Activated CD4-positive, alpha-beta T cell treated with anti-CD3 and anti-CD28 coated beads for 48 hours (primary cell): ENCODE measurements around the gene PPP4C.
"Not testable (repeated sequence)": the region's sequence is repeated elsewhere in the genome, so short reads cannot be mapped to it uniquely, and the experiment has no call there.

Experiments used
- DNase-seq: peaks from one replicate; pipeline ENCODE4 v3.0.0-alpha.2; 2020

The PPP4C gene

DNA sequence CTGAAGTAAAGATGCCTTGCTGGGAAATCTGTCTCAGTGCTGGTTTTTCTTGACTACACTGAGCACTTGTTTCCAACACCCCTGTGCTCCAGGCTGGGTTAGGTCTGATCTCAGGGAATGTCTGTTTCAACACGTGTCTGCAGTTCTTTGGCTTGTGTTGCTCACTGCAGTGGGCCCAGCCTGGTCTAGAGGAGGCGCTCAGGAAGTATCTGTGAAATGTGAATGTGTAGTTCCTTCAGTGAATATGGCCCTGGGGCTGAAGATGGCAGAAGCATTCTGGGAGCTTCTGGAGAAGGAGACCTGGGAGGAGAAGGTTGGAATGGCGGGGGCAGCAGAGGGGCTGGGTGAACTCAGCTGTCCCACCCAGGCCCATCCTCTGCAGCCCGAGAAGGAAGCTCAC lies 28.3 kb downstream of the PPP4C start:
- no peak for DNase-seq

DNA sequence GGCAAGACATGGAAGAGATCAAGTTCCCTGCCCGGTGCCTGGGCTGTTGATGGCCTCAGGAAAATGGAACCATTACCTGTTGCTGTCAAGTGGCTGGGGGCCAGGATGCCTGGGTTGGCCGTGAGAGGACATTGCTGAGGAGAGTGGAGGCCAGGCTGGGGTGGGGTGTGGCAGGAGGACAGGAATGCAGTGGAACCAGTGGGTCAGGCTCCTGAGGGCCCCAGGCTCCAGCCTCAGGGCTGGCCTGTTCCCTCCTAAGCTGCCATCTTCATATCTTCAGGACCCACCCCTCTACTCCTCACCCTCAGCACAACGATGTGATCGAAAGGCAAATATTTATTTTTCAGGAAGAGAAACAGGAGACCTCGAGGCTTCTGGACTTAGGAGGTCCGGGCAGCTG lies 28.7 kb downstream of the PPP4C start:
- no peak for DNase-seq

DNA sequence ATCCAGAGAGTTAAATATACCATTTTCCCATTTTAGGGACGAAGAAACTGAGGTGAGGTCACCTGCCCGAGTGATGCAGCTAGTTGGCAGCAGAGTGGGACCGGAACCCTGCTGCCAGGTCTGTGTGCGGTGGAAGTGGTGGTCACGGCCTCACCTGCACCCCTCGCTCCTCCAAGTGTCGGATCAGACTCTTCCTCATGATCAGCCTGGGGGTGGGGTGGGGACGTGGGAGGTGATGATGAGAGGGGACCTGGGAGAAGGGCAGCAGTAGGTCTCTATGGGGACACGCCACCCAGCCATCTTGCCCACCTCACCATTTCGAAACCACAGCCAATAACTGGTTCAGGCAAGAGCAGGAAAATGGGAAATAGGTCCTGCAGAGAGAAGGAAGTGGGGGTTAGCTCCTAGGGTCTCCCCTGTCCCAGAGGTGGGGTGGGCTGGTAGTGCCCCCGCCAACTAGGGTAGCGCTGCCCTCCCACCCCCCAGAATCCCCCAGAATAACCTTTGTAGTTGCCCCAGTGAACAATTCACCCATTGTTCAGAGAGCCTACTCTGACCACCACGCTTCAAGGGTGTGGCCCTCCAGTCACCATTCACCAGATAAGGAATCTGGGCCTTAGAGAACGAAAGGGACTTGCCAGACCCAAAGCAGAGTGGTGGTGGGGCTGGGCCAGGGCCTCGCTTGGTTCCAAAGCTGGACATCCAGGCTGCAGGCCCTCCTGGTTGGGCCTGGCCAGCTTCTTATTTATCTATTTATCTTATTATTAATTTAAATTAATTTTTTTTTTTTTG lies 32.5 kb downstream of the PPP4C start:
- no peak for DNase-seq

DNA sequence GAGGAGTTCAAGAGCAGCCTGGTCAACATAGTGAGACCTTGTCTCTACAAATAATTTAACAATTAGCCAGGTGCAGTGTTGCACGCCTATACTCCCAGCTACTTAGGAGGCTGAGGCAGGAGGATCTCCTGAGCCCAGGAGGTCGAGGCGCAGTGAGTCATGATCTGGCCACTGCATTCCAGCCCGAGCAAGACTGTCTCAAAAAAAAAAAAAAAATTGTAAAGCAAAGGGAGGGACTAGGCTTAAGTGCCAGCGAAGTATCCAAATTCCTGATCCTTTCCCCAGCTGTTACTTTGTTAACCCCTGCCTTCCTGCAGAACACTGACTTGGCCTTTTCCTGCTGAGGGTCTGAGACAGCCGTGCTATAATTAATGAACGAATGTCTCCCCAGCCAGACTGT lies 34.9 kb downstream of the PPP4C start:
- no peak for DNase-seq

DNA sequence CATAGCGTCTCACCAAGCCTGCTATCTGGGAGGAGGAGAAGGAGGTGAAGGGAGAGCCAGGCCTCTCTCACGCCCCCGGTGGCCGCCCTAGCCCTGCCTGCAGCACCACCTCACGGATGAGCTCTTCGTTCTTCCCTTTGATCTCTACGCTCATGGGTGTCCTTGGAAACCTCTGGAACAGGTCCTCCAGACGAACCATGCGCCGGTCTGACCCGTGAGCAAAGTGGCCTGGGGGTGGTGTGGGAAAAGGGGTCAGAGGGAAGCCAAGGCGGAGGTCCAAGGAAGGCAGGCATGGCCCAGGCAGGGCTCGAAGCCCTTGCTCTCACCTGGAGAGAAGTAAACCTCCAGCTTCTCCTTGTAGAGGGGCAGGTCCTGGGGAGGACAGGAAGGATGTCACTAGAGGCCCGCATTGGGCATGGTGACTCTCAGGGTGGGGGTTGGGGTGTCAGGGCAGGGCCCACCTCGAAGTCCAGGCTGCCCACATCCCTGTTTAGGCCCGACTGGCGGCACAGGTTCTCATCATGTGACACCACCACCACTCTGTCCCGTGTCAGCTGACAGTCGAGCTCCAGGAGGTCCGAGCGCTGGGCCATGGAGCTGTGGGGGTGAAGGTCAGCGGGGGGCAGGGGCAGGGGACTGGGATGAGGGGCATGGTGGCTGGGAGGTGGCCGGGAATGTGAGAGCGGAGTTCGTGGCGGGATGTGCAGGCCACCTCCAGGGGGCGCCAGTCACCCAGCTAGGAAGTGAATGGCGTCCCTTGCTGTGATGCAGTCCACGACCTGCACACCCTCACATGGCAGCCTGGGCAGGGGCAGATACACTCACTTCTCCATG lies 36.6 kb downstream of the PPP4C start:
- peak; percentile 82 for DNase-seq

DNA sequence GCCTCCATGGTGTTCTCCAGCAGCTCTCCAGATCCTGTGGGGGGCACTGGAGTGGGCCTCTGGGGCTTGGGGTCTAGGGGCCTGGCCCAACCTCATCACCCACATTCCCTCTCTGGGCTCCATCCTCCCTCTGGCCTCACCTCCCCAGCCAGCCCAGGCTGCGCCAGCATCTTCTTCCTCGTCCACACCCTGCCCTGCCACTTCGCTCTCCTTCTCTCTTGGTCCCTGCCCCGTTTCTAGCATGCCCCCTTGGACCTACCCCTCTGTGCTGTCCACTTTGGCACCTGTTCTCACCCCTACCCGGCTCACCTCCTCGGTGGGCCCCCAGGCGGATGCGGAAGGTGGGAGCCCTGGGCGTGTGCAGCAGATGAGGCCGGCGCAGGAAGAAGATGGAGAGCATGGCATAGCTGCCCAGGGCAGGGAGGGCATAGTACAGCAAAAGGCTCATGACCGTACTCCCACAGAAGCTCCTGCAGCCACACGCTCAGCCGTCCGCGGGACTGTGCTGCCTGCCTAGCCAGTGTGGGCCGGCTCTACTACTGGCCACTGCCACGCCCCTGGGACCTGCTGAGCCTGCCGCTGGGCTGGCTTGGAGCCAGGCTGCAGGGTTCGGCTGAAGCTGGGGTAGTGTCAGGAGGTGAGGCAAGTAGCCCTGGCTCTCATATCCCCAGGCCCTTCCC lies 37.4 kb downstream of the PPP4C start, which contains the start of gene GDPD3:
Gene GDPD3, minus strand, starts transcription at position 507 of the 680 bp plus-strand sequence. Its CDS starts 59 bp downstream, at position 448.
- DNase-seq: no peak

DNA sequence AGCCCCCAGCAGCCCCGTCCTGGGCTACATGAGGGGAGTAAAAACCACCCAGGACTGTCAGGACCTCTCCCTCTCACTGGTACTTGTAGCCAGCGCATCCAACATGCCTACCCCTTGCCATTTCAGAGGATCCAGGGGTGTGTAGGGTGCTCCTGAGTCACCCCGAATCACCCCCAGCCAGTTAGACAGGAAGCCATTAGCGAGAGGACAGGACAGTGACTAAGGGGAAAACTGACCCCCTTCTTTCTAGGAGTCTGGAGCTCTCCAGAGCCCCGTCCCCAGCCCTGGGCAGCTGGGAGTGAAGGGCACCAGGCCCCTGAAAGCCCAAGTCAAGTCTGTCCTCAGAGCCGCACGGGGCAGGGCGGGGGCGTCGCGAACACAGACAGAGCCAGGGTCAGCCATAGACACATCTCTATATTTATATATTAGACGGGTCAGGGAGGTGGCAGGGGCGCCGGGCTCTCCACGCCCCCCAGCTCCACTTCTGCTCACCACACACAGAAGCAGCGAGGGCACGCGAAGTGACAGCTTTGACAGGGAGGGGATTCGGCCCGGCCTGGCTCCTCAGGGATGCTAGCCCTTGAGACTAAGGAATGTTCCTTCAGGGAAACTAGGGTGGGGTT lies 38.0 kb downstream of the PPP4C start:
- DNase-seq: no peak

DNA sequence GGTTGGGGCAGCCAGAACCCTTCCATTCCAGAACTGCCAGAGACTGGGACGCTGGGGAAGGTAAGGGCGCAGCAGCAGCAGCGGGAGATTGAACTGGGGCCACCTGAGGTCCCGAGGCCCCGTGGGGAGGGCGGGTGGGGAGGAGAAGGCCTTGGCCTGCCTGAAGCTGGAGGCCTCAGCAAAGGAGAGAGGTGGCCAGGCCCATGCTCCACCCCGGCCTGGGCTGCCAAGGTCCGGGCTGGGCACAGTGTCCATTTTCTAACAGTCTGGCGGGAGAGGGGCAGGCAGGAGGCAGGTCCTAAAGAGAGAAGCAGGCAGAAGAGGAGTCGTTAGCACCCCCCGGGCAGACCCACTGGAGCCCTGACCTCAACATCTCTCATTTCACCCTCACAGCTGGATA lies 38.6 kb downstream of the PPP4C start:
- DNase-seq: no peak

DNA sequence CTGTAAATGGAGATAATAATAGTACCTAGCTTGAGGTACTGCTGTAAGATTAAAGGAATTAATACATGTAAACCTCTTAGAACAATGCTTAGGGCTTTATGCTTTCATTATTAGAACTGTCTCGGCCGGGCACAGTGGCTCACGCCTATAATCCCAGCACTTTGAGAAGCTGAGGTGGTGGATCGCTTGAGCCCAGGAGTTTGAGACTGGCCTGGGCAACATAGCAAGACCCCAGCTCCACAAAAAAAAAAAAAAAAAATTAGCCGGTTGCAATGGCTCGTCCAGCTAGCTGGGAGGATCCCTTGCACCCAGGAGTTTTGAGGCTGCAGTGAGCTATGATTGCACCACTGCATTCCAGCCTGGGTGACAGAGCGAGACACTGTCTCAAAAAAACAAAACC lies 39.0 kb downstream of the PPP4C start:
- not testable (repeated sequence) for DNase-seq

DNA sequence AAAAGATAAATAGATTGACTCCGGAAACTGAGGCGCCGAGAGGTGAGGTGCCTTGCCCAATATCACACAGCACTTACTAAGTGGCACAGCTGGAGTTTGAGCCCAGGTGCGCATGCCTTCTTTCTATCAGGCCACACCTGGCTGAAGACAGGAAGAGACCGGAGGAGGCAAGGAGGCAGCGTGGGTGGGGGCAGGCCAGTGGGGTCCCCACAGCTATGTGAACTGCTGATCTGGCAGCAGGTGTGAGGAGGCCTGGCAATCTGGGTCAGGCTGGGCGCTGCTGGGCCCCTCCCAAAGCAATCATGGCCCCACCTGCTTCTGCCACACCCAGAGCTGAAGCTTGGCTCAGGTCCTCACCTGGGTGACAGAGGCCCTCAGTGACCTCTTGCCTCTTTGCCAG lies 39.4 kb downstream of the PPP4C start:
- DNase-seq: no peak

DNA sequence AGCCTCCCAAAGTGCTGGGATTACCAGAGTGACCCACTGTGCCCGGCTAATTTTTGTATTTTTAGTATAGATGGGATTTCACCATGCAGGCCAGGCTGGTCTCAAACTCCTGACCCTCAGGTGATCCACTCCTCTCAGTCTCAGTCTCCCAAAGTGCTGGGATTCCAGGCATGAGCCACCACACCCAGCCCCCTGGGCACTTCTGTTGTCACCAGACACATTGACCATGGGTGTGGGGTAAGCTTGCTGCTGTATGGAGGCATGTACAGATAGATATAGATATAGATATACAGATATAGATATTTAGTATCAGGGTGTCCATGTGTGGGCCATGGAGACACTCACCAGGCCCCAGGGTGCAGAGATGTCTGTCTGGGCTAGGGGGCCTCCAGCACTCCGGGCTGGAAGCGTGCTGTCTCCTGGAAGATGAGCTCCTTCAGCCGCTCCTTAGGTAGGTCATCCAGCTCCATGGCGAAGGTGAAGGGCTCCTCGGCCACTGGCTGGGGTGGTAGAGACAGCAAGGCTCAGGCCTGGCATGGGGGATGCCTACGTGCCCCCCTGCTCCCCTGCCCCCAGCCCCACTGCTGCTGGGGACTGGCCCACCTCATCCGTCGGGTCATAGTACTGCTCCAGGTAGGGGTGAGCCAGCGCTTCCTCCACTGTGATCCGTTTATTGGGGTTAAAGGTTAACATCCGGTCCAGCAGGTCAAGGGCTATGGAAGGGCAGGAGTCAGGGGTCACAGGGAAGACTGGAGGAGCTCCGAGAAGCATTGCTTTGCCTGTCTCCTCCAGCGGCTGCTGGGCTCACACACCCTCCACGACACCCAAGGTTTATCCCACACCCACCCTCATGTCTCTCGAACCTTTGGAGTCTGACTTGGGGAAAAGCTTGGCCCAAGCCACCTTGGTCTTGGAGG lies 40.8 kb downstream of the PPP4C start:
- DNase-seq: no peak

DNA sequence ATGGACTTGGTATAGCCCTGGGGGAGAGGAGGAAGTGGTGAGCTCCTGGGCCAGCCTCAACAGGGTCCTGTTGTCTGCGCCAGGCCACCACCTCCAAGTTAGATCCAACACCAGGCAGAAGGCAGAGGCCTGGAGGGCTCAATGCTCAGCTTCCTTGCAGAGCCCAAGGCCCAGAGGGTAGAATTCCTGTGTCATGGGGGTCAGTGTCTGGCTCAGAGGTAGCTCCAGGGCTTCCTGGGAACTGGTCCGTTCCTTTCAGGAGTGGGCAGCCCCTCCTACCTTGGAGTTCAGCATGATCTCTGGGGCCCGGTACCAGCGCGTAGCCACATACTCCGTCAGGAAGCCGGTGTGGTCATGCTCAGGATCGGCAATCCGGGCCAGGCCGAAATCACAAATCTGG lies 42.0 kb downstream of the PPP4C start:
- DNase-seq: no peak

DNA sequence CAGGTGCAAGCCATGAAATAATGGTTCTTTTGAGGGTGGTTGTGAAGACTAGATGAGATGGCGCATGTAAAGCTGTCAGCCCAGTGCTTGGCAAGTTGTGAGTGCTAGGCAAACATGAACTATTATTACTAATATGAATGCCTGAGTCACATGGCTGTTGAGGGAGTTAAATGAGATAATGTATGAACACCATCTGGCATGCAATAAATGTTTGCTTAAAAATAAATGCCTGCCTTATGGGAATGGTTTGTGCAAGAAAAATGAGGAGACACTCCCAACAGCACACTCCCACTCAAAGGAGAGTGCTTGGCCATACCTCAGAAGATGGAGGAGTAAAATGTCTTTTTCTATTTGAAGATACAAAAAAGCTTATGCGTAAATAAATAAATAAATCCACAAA lies 43.6 kb downstream of the PPP4C start:
- no peak for DNase-seq

DNA sequence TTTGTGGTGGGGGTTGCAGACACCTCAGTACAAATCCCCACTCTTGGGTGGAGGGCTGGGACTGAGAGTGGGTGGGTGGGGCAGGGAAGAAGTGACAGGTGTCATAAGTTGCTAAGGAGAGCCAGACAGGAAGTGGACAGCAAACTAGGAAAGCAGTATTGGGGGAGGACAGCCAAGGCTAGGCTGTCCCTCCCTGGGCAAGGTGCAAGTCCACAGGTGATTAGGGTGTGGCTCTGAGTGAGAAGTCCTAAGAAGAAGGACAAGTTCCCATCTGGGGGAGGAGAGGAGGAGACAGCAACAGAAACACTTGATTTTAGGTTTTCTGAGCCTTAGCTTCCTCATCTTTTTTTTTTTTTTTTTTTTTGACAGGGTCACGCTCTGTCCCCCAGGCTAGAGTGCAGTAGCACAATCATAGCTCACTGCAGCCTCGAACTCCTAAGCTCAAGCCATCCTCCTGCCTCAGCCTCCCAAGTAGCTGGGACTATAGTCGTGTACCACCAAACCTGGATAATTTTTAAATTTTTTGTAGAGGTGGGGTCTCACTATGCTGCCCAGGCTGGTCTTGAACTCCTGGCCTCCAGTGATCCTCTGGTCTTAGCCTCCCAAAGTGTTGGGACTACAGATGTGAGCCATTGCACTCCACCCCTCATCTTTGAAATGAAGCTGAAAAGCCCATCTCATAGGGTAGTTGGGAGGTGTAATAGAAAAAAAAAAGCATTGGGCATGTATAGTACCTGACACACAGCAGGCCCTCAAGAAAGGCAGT lies 44.7 kb downstream of the PPP4C start:
- no peak for DNase-seq

DNA sequence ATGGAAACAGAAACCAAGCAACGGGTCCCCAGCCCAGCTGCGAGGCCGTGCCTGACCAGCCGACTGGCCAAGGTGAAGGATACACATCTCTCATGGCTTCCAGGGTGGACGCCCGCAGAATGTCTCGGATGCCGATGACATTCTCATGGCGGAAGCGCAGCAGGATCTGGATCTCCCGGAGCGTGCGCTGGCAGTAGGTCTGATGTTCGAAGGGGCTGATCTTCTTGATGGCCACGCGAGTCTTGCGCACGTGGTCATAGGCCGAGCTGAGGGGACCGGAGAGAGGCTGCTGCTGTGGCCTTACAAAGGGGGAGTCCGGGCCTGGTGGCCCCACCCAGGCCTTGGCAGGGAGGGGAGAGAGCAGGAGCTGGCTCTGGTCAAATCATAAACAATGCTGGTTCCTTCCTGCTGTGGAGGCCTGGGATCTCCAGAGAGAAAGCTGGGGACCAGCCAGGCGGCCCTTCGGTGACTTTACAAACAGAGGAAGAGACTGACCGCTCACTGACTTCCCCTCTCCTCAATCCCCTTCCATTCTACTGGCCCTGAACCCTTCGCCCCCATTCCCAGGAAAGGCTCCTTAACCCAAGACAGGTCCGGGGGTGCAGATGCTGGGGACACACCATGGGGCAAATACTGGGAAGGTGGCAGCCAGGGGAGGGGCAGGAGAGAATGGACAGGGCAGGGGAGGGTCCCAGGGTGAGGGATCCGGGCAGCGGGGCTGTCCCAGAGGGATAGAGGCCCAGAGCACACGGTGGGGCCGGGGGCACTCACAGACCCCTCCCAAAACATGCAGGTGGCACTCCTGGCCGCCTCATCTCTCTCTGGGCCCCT lies 46.2 kb downstream of the PPP4C start:
- no peak for DNase-seq

DNA sequence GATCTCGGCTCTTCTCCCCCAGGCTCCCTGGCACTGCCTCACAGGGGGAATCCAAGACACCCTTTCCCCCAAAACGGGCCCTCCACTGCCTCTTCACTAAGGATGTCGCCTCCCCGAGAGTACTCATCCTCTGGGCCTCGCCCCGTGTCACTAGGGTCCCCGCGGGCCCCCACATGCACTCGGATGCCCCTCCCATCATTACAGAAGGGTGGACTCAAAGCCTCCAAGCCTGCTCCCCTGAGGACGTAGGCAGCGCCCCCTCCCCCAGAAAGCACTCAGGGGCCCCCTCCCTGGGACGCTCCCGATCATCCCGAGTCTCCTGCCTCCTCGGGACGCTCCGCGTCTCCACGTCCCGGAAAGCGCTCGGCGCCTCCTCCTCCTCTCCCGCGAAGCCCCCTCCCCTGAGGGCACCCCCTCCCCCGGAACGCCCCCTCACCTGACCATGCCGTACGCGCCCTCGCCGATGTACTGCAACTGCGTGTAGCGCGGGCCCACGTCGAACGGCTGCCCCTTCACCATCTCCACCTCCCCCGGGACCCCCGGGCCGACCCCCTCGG lies 46.9 kb downstream of the PPP4C start:
- DNase-seq: peak; percentile 18

DNA sequence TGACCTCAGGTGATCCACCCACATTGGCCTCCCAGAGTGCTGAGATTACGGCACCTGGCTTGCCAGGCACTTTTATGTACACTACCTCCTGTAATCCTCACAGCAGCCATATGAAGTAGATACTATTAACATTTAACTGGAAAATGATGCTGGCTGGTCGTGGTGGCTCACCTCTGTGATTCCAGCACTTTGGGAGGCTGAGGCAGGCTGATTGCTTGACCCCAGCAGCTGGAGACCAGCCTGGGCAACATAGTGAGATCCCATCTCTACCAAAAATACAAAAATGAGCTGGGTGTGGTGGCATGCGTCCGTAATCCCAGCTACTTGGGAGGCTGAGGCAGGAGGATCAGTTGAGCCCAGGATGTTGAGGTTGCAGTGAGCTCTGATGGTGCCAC lies 49.2 kb downstream of the PPP4C start:
- DNase-seq: no peak

DNA sequence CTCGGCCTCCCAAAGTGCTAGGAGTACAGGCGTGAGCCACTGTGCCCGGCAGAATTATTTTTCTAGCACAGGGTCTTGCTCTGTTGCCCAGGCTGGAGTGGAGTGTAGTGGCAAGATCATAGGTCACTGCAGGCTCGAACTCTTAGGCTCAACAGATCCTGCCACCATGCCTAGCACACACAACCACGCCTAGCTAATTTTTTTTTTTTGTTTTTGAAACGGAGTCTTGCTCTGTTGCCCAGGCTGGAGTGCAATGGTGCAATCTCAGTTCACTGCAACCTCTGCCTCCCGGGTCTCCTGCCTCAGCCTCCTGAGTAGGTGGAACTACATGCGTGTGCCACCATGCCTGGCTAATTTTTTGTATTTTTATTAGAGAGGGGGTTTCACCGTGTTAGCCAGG lies 49.9 kb downstream of the PPP4C start:
- DNase-seq: not testable (repeated sequence)

DNA sequence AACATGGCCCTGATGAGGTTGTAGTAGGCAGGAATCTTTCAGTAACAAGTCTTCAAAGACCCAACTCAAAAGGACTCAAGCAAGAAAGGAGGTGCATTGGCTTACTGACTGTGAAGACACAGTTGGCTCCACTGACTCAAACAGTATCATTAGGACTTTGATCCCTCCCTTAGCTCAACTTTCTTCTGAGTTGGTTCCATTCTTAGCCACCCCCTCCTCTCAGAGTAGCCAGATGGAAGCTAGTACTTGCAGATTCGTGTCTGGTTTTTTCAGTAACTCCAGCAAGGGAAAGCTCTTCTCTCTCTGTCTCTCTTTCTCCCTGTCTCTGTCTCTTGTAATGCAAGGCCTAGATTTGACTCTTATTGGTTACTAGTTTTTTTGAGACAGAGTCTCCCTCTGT lies 52.2 kb downstream of the PPP4C start:
- DNase-seq: no peak
